HG02884 (cell line): ENCODE results near the gene DAAM2.

ENCODE experiments used
- ATAC-seq: cut with Tn5 transposase; IDR thresholded peaks from one replicate; pipeline ENCODE4 v1.9.1; 2021; ENCODE audit warnings: mild to moderate bottlenecking, moderate library complexity; ENCODE audit not compliant: unreplicated experiment

DAAM2 gene

GRCh38 chr6:39816747-39817146 is 24.6 kb downstream of the DAAM2 start:
- no peak for ATAC-seq

- no peak for ATAC-seq
These were observed 26.5 kb downstream of the DAAM2 start for GRCh38 chr6:39818695-39819094.

GRCh38 chr6:39819228-39819627 is 27.1 kb downstream of the DAAM2 start:
- no peak for ATAC-seq

- ATAC-seq = no peak
These were observed 27.5 kb downstream of the DAAM2 start for GRCh38 chr6:39819676-39820075.

GRCh38 chr6:39820553-39820952 is 28.4 kb downstream of the DAAM2 start:
- no peak for ATAC-seq

DNA sequence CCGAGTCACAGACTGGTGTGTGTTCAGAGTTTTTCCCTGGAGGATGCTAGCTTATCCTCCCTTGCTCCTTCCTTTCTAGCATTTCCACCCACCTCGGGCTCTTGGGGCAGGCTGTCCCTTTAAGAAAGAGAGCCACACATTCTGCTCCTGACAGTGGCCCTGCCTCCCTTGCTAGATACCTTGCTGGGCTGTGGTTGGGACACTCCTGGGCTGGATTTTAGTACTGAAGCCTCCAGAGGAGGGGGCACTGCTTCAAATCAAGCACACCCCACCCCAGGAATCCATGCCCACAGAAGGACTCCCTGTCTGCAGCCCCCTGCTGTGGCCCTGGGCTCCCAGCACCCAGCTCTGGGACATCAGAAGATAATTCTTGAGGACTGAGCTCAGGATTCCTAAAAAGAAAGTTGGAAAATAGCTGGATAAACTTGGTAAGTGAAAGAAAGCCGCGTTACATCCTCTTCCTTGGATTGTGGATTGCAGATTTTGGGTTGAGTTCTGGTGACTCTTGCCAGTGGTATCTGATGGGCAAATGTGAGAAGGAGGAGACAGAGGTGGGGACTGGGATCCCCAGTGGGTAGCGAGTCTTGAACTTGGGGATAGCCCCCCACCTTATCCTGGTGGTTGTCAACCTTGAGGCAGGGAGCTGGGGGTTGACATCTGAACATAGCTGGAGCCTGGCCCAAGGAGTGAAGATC is 29.0 kb downstream of the DAAM2 start:
- no peak for ATAC-seq

GRCh38 chr6:39821742-39822532 is 29.8 kb downstream of the DAAM2 start:
- ATAC-seq = no peak

- no peak for ATAC-seq
These were observed 31.0 kb downstream of the DAAM2 start for GRCh38 chr6:39822846-39823815.

DNA sequence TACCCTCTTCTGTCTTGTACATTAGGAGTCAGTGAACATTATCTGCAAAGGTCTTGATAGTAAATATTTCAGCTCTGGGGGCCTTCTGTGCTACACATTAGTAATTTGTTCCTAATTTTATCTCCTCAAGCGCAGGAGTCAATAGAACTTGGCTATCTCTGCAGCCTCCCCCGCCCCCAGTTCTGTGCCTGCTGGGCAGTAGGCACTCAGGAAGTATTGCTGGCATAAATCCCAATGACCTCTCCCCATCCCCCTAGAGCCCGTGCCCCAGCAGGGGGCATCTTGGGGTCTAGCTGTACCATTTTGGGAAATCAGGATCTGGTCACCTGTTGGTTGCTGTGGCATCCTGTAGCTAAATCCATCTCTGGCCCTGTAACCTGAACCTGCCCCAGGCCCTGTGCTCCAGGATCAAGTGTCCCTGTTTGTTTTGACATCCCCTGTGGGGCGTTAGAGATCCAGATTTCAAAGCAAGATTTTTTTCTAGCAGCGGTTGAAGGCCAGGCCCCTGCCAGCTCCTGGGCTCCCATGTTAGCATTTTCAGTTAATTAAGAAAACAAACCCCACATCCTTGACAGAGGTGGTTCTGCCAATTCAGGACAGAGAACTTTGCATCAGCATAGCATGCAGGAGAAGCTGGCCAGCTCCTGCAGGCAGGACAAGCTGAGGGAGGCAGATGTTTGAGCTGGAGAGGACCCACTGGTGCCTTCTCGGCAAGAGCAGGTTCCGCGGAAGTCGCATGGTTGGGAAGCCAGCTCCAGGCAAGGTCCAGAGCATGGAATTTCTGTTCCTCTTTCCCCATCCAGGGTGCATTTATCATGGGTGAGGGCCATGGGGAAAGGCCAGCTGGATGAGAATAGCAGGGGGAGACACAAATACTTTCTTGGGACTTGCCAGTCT is 32.1 kb downstream of the DAAM2 start:
- ATAC-seq = no peak

GRCh38 chr6:39829331-39829730 is 37.2 kb downstream of the DAAM2 start:
- no peak for ATAC-seq

GRCh38 chr6:39830444-39830843 is 38.3 kb downstream of the DAAM2 start:
- ATAC-seq = no peak

DNA sequence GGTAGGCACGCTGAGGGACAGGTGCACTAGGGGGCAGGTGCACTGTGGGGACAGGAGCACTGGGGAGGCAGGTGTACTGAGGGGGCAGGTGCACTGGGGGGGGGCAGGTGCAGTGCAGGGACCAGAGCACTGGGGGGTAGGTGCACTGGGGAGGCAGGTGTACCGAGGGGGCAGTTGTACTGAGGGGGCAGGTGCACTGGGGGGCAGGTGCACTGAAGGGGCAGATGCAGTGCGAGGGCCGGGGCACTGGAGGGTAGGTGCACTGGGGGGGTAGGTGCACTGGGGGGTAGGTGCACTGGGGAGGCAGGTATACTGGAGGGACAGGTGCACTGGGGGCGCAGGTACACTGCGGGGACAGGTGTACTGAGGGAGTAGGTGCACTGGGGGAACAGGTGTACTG is 39.5 kb downstream of the DAAM2 start:
- ATAC-seq = no peak

DNA sequence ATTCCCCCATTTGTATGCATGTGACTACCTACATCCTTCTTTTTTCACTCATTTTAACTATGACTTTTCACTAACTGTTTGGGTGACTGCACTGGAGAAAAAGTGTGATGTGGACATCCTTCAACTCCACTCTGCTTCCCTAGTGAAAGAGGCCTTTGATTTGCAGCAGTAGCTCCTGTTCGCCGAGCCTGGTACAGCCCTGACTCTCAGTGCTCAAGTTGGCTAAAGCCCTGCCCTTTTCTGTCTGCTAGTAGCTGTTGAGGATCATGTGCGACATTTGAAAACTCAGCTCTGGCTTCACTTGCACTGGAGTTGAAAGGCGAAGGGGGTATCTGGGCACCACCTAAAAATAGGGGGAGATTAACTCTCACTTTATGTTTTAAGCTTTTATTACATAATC is 42.1 kb downstream of the DAAM2 start:
- no peak for ATAC-seq

- ATAC-seq = no peak
These were observed 42.7 kb downstream of the DAAM2 start for GRCh38 chr6:39834866-39835265.

- no peak for ATAC-seq
These were observed 43.7 kb downstream of the DAAM2 start for GRCh38 chr6:39835821-39836295.

GRCh38 chr6:39836606-39837005 is 44.4 kb downstream of the DAAM2 start:
- no peak for ATAC-seq

GRCh38 chr6:39839445-39839844 is 47.3 kb downstream of the DAAM2 start:
- no peak for ATAC-seq

DNA sequence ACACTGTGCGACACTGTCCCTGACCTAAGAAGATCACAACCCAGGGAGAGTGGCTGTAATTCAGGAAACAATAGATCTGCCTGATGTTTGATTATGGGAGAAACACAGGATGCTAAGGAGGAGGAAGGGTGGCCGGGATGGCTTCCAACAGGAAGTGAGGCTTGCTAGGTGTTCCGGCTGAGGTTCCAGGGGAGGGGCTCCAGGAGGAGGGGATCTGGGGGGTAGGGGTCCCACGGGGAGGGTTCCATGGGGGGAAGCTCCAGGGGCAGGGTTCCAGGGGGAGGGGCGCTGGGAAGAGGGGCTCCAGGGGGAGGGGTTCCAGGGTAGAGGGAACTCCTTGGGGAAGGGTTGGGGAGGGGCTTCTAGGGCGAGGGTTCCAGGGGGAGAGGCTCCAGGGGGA is 48.6 kb downstream of the DAAM2 start:
- no peak for ATAC-seq

- no peak for ATAC-seq
These were observed 49.1 kb downstream of the DAAM2 start for GRCh38 chr6:39841291-39841690.

DNA sequence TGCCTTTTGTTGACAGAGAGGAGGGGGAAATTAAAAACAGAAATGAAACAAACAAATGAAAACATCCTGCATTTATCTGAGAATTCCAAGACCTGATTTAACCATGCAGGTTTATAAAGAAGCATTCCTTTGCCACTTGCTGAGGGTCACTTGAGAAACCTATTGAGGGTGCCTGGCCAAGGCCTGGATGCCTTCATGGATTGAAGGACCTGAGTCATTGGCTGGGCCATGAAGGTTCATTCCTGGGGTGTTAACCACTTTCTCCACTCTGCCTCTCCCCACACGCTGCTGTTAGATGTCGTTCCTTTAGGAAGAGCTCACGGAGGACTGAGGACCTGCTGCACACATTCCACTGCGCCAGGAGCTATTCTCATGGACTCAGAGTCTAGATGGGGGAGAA is 49.7 kb downstream of the DAAM2 start:
- no peak for ATAC-seq
